Right cardiac atrium (tissue), 5 donors: ENCODE results near the gene ARHGAP29. TPM values are rescaled to one million over a fixed set of nuclear protein-coding genes. Genes with fewer than 3 reads are reported as not detected.

Experiments
- ATAC-seq, 2 donors: fragments of 200-7000 bp; cut with Tn5 transposase; one replicate each; pipeline versions ENCODE4 v1.8.0 to v1.9.1; 2020; ENCODE audit warnings: moderate library complexity in 2 of 2, mild to moderate bottlenecking in 1 of 2
- DNase-seq, 3 donors: peaks; one replicate each; pipeline ENCODE4 v3.0.0-alpha.2; 2020
- H3K27ac ChIP-seq: one replicate; pipeline ENCODE4 v1.5.1; 2013; ENCODE audit warnings: mild to moderate bottlenecking, low read length, control low read depth, moderate library complexity
- H3K27me3 ChIP-seq: one replicate; pipeline ENCODE4 v1.6.1; 2013; ENCODE audit not compliant: control insufficient read depth, insufficient read depth
- H3K4me1 ChIP-seq: one replicate; pipeline ENCODE4 v1.6.1; 2013; ENCODE audit warnings: low read length; ENCODE audit not compliant: control insufficient read depth, insufficient read depth
- H3K4me3 ChIP-seq: one replicate; pipeline ENCODE4 v1.5.1; 2013; ENCODE audit warnings: low read length, control low read depth
- H3K9me3 ChIP-seq: one replicate; pipeline ENCODE4 v1.6.1; 2013; ENCODE audit warnings: low read length; ENCODE audit not compliant: control insufficient read depth
- WGBS: extraction: QIAGEN DNeasy Blood & Tissue Kit; methylation state at CpG from one replicate; pipeline ENCODE4 v1.1.7; 2013; 5-methylcytosine and 5-hydroxymethylcytosine counted together
- intact Hi-C, 4 donors: fragments of 100-400 bp; cut with DNase I; formaldehyde crosslinking; loops; one replicate each; pipeline versions ENCODE4 v1.11.0 to v1.14.0; 2022 to 2023
- polyA plus RNA-seq: library from polyadenylated mRNA; stranded (reverse); fragments of 200-250 nt; gene quantifications from one replicate; pipeline ENCODE4 v1.2.3, GENCODE V29; 2013
- total RNA-seq, 4 donors: library from RNA; stranded (reverse); fragmentation: NEBNext Ultra II Directional; extraction: Animal tissue kit (Norgen Biotek cat#: 25700); gene quantifications; one replicate each; pipeline ENCODE4 v1.2.1, GENCODE V29; 2021
- donor health status: healthy with polysubstance abuse.
- donor health status: DM: no; HTN: yes; CAD: no.
- donor health status: DM: no; HTN: no; CAD: no.
- donor health status: DM: no; HTN: yes; CAD: no; lungs with severe emphysema.
- donor health status: DM: yes; HTN: yes; CAD: no.

Gene ARHGAP29
- total and polyA plus RNA-seq, 5 donors: 11.0 to 31.1 (median 29.9) TPM

DNA sequence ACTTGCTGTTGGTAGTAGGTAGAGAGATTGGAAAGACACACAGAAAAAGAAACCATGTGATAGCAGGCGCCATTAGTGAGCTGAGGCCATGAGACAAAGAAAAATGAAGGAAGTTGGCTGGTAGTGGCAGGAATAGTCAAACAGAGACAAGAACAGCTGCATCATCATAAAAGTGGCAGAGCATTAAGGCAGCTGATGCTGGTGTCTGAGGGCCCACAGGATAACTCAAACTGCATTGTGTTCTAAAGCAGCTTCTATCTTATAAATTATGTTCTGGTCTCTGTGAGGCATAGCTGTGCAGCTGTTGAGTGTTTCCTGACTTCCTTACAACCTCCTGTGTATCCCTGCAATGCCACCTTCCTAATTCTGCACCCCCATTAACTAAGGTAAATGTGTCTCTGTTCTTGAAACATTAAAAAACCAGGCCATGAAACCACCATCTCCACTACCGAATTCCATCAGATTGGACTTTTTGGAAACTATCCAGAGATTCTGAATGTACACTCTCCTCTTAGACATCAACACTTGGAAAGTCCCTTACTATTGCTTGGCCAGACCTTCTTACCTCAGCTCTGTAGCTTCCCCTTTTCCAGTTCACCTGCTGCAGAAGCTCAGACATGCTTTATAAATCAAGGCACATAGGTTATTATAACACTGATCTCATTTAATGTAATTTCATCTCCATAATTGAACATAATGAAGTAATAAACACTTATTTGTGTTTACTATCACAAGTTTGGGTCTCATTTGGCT is 23.4 kb upstream of the ARHGAP29 start:
- no peak for ATAC-seq
- Histone ChIP-seq H3K27me3 (no peaks in the 10 kb centered on the region), H3K9me3 (no peaks in the 10 kb centered on the region), H3K27ac (no peak overlapping the region), H3K4me1 (peaks cover 2% of the 10 kb centered on the region), H3K4me3 (no peak overlapping the region)
- intact Hi-C loops: no loop called here
- WGBS: 93% methylated on average over 2 of the region's 2 CpGs
- no peak for DNase-seq

DNA sequence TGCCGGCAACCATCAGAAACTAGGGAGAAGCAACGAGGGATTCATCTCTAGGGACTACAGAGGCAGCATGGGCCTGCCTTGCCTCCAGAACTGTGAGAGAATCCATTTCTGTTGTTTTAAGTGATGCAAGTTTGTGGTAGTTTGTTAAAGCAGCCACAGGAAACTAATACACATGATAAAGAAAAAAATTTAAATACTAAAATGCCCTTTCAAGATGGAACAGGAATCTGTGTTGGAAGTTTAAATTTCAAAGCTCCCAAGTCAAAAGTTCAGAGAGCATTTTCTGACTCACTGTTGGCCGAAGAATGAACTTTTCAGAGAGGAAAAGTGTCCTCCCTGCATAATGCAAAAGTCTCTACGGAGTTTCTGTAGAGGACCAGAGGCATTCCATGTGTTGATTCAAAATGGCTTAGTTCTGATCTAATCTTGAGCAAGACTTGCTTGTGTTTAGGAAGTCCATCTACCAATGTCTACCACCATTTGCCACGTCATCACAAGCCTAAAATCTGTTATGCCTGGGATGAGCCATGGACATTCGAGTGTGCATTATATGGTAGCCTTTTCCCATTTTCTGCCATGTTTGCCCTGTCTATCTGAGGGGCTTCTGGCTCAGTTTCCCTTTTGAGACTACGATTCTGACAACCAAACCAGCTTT is 22.4 kb upstream of the ARHGAP29 start:
- Histone ChIP-seq H3K9me3 (no peaks in the 10 kb centered on the region), H3K4me3 (no peak overlapping the region), H3K4me1 (peaks cover 2% of the 10 kb centered on the region), H3K27ac (no peak overlapping the region), H3K27me3 (no peaks in the 10 kb centered on the region)
- intact Hi-C loops: no loop called here
- WGBS: 88% methylated on average over 7 of the region's 7 CpGs
- ATAC-seq (peak in 1 of 2 donors; percentile 50), DNase-seq (no peak)

DNA sequence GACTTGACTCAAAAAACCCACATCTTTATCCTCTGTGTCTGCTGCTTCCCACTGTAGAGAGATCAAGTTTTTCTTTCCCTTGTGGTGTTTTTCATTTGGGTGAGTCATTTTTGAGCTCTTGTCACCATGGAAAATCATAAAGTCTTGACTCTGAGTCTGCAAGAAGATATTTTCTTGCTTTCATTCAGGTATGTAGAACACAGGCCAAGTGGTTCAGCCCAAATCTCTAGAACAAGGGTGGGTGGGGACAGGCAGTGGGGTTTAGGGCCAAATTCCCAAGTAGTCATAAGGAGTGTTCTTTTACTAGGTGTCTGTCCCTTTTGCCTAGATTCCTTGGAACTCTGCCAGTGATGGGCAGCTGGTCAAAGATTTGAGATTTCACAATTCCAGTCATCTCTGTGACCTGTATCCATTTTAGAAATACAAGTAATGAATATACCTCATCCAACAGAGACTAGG is 21.5 kb upstream of the ARHGAP29 start:
- ATAC-seq: peak; percentile 79 to 93
- Histone ChIP-seq H3K4me1 (peaks cover 2% of the 10 kb centered on the region), H3K27ac (no peak overlapping the region), H3K4me3 (no peak overlapping the region), H3K9me3 (no peaks in the 10 kb centered on the region), H3K27me3 (no peaks in the 10 kb centered on the region)
- peak; percentile 62 to 69 (median 64) for DNase-seq
- intact Hi-C loops: no loop called here

DNA sequence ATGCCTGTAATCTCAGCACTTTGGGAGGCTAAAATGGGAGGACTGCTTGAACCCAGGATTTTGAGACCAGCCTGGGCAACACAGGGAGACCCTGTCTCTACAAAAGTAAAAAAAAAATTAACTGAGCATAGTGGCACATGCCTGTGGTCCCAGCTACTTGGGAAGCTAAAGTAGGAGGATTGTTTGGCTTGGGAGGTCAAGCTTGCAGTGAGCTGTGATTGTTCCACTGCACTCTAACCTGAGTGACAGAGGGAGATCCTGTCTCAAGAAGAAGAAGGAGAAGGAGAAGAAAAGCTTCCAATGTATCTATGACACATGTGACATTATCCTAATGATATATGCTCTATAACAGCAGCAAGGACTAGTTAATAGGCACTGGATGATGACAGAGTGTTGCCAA is 20.1 kb upstream of the ARHGAP29 start:
- H3K27ac ChIP-seq: no peak overlapping the region
- no peak for ATAC-seq
- H3K9me3 ChIP-seq: no peaks in the 10 kb centered on the region
- peaks cover 2% of the 10 kb centered on the region for H3K4me1 ChIP-seq
- no peak for DNase-seq
- intact Hi-C loops: no loop called here
- H3K27me3 ChIP-seq: no peaks in the 10 kb centered on the region
- no peak overlapping the region for H3K4me3 ChIP-seq

DNA sequence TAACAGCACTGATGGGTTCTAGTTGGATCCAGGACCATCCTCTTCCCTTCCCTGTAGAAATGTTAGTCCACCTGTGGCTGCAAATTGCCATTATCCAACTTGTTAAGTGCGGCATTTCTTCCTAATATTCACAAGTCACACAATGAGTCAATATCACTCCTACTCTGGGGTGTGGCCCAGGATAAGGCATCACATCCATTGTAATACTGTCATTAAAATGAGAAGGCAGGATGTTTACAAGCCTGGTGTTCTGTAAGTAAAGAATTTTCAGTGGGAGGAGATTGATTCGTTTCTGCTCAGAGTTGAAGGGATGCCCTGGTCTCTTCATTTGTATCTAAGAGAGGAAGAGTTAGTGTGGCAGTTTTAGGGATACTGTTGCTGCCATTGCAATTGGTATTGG is 18.1 kb upstream of the ARHGAP29 start:
- H3K27ac ChIP-seq: no peak overlapping the region
- H3K27me3 ChIP-seq: no peaks in the 10 kb centered on the region
- peaks cover 2% of the 10 kb centered on the region for H3K4me1 ChIP-seq
- H3K9me3 ChIP-seq: no peaks in the 10 kb centered on the region
- no peak overlapping the region for H3K4me3 ChIP-seq
- ATAC-seq: peak in 1 of 2 donors; percentile 57
- DNase-seq: no peak
- 54% methylated on average over 2 of the region's 2 CpGs for WGBS
- intact Hi-C loops: loop anchor here in 1 of 4 donors (2.0 kb wide), 1 partner anchor 19 kb away; no protein-coding TSS in a partner anchor

DNA sequence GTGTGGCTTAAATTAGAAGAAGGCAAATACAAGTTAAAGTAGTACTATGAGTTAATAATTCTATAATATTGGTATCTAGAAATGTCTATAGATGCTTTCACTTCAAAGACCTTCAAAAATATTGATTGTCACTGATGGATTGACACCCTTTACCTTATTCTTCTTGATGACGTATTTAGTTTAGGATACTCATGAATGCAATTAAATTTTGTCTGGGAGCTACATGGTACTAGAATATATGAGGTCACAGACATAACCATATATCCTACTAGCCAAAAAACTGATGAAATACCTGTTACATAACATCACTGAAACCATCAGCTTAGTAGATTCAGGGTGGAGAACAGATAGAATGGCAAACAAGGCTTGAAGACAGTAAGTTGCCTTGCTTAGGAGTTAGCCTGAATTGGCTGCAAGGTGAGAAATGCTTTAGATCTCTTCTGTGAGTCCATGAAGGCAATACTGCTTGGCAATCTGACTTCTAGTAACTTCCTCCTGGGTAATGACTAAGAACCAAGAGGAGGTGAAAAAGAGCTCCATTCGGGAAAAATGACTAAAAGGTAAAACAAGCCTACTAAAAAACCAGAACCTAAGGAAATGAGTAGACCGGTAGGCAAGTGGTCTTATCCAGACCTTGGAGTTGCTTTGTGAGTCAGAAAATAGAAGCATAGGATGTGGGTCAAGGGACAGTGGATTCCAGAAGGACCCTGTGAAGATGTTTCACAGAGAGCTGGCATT is 16.9 kb upstream of the ARHGAP29 start:
- 76% methylated on average over 3 of the region's 3 CpGs for WGBS
- Histone ChIP-seq H3K27ac (no peak overlapping the region), H3K4me3 (no peak overlapping the region), H3K4me1 (peaks cover 2% of the 10 kb centered on the region), H3K27me3 (no peaks in the 10 kb centered on the region), H3K9me3 (no peaks in the 10 kb centered on the region)
- DNase-seq: no peak
- intact Hi-C loops: loop anchor here in 1 of 4 donors (2.0 kb wide), 1 partner anchor 21 kb away; no protein-coding TSS in a partner anchor
- ATAC-seq: no peak

DNA sequence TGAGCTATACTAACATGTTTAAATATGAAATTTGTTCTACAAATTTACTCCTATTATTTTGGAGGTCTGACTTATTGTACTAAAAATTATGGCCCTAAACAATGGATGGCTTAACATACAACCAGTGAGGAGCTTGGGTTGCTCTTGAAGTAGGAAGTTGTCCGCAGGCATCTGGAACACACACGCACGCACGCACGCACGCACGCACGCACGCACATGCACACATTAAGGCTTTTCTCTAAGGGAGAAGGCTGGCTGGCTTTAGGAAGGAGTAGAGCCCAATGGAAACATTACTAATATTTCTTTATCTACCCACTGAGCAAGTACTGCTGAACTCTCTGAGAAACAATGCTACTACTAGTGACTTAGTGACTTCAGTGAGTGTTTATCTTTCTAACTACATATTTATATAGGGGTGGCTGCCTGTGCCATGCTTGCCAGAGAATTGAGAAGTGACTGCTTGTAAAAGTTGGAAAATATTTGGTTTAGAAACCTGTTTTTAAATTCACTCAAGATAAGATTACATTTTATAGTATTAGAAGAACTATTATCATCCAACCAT is 16.2 kb upstream of the ARHGAP29 start:
- DNase-seq: no peak
- Histone ChIP-seq H3K9me3 (no peaks in the 10 kb centered on the region), H3K4me1 (peaks cover 2% of the 10 kb centered on the region), H3K4me3 (no peak overlapping the region), H3K27me3 (no peaks in the 10 kb centered on the region), H3K27ac (no peak overlapping the region)
- WGBS: 95% methylated on average over 9 of the region's 9 CpGs
- intact Hi-C loops: loop anchor here in 1 of 4 donors (2.0 kb wide), 1 partner anchor 21 kb away; no protein-coding TSS in a partner anchor
- no peak for ATAC-seq

DNA sequence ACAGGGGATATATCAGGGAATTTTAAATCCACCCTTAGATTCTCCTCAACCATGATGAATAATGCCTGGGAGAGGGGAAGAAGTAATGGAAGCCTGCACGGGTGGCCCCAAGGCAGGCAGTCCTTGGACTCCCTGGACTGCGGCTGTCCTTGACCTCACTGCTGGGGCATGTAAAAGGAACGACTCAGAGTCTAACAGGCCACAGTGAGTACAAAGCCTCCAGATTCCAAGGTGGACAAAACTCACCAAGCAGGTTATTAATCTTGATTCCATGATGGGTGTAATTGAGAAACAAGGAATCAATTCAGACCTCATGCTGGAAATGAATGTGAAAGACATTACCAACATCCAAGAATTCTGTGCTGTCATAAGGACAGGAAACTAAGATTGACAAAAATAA is 13.0 kb upstream of the ARHGAP29 start:
- intact Hi-C loops: no loop called here
- H3K9me3 ChIP-seq: no peaks in the 10 kb centered on the region
- ATAC-seq: no peak
- no peak overlapping the region for H3K27ac ChIP-seq
- DNase-seq: no peak
- H3K4me1 ChIP-seq: no peaks in the 10 kb centered on the region
- 79% methylated on average over 3 of the region's 3 CpGs for WGBS
- no peaks in the 10 kb centered on the region for H3K27me3 ChIP-seq
- H3K4me3 ChIP-seq: no peak overlapping the region

DNA sequence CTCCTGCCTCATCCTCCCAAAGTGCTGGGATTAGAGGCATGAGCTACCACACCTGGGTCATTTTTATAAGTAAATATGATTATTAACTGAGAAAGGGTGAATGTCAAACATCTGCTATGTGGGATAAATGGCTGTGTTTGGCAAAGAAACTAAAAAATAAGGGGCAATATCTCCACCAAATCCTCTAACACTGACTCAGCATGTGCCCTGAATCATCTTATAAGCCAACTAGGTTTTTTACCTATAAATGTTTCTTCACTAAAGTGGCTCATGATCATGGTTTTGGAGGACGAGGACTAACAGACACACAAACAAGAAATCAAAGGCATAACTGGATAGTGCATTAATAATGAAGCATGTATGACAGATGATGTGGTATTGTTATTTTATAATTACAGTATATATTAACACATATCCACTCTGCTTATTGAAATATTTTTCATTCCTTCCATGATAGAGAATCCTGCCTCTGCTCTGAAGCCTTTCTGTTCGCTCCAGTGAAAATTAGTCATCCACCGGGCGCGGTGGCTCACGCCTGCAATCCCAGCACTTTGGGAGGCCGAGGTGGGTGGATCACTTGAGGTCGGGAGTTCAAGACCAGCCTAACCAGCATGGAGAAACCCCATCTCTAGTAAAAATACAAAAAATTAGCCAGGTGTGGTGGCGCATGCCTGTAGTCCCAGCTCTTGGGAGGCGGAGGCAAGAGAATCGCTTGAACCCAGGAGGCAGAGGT is 11.7 kb upstream of the ARHGAP29 start:
- Histone ChIP-seq H3K9me3 (no peaks in the 10 kb centered on the region), H3K4me1 (no peaks in the 10 kb centered on the region), H3K4me3 (no peak overlapping the region), H3K27me3 (no peaks in the 10 kb centered on the region), H3K27ac (no peak overlapping the region)
- DNase-seq: no peak
- 93% methylated on average over 11 of the region's 11 CpGs for WGBS
- intact Hi-C loops: loop anchor here (5.0 to 10.0 kb wide), 3 partner anchors 76 to 204 kb away; no protein-coding TSS in a partner anchor
- no peak for ATAC-seq
